Measurements from ENCODE around the gene TDRD7.

- TF ChIP-seq, protein P1, sequence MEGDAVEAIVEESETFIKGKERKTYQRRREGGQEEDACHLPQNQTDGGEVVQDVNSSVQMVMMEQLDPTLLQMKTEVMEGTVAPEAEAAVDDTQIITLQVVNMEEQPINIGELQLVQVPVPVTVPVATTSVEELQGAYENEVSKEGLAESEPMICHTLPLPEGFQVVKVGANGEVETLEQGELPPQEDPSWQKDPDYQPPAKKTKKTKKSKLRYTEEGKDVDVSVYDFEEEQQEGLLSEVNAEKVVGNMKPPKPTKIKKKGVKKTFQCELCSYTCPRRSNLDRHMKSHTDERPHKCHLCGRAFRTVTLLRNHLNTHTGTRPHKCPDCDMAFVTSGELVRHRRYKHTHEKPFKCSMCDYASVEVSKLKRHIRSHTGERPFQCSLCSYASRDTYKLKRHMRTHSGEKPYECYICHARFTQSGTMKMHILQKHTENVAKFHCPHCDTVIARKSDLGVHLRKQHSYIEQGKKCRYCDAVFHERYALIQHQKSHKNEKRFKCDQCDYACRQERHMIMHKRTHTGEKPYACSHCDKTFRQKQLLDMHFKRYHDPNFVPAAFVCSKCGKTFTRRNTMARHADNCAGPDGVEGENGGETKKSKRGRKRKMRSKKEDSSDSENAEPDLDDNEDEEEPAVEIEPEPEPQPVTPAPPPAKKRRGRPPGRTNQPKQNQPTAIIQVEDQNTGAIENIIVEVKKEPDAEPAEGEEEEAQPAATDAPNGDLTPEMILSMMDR (IDR thresholded peaks at IDR 0.05): no peak
- TF ChIP-seq RFX5 (IDR thresholded peaks at IDR 0.05; ENCODE audit: low read length) (no peak), POLR2AphosphoS5 (IDR thresholded peaks at IDR 0.05; ENCODE audit: low read depth, low read length) (no peak), FOXM1 (IDR thresholded peaks at IDR 0.05; ENCODE audit: low read depth) (no peak), EZH2phosphoT487 (IDR thresholded peaks at IDR 0.05; ENCODE audit: borderline replicate concordance, low read depth) (no peak)
These were observed 35.1 kb downstream of the TDRD7 start for GRCh38 chr9:97447001-97447400.

Data from SK-N-SH (cell line).